Ishikawa (cell line): ENCODE data around the gene ARHGAP45.

Experiments
- CEBPB ChIP-seq: IDR thresholded peaks from 2 replicates; pipeline ENCODE4 v1.6.1; 2012
- EGR1 ChIP-seq: IDR thresholded peaks from 2 replicates; pipeline ENCODE4 v1.6.1; 2012
- EP300 ChIP-seq: IDR thresholded peaks from 2 replicates; pipeline ENCODE4 v1.6.1; 2012; ENCODE audit warnings: borderline replicate concordance
- FOXM1 ChIP-seq: IDR thresholded peaks from 2 replicates; pipeline ENCODE4 v1.6.1; 2012; ENCODE audit warnings: low read depth, borderline replicate concordance
- MAX ChIP-seq: IDR thresholded peaks from 2 replicates; pipeline ENCODE4 v1.6.1; 2012
- NFIC ChIP-seq: IDR thresholded peaks from 2 replicates; pipeline ENCODE4 v1.6.1; 2012
- RAD21 ChIP-seq: IDR thresholded peaks from 2 replicates; pipeline ENCODE4 v1.6.1; 2012; ENCODE audit warnings: low read depth
- REST ChIP-seq: IDR thresholded peaks from 2 replicates; pipeline ENCODE4 v1.6.1; 2012; ENCODE audit warnings: low read depth, mild to moderate bottlenecking
- USF1 ChIP-seq: IDR thresholded peaks from 2 replicates; pipeline ENCODE4 v1.6.1; 2012
- YY1 ChIP-seq: IDR thresholded peaks from 2 replicates; pipeline ENCODE4 v1.6.1; 2012; ENCODE audit warnings: low read depth
- ZBTB7A ChIP-seq: IDR thresholded peaks from 2 replicates; pipeline ENCODE4 v1.6.1; 2012; ENCODE audit warnings: low read depth

- TF ChIP-seq CEBPB = no peak
- no peak for TF ChIP-seq USF1
- TF ChIP-seq EGR1 = no peak
- TF ChIP-seq EP300 = no peak
- no peak for TF ChIP-seq FOXM1
- TF ChIP-seq YY1 = no peak
- TF ChIP-seq RAD21 = no peak
- TF ChIP-seq MAX = no peak
- TF ChIP-seq ZBTB7A = no peak
- no peak for TF ChIP-seq REST
- no peak for TF ChIP-seq NFIC
Observed at GRCh38 chr19:1126984-1127760, 60.2 kb downstream of the ARHGAP45 start.
